Subcutaneous preadipocyte (primary cell): ENCODE data around the gene TUBGCP4. TPM values are rescaled to one million over a fixed set of nuclear protein-coding genes. Genes with fewer than 3 reads are reported as not detected.

Experiments
- total RNA-seq: library from RNA; depleted of rRNA; stranded (reverse); fragments of >200 nt; gene quantifications from 2 replicates; pipeline ENCODE4 v1.2.3, GENCODE V29; 2012

TUBGCP4 gene
- total RNA-seq = 9.6 and 17.6 TPM in 2 replicates

DNA sequence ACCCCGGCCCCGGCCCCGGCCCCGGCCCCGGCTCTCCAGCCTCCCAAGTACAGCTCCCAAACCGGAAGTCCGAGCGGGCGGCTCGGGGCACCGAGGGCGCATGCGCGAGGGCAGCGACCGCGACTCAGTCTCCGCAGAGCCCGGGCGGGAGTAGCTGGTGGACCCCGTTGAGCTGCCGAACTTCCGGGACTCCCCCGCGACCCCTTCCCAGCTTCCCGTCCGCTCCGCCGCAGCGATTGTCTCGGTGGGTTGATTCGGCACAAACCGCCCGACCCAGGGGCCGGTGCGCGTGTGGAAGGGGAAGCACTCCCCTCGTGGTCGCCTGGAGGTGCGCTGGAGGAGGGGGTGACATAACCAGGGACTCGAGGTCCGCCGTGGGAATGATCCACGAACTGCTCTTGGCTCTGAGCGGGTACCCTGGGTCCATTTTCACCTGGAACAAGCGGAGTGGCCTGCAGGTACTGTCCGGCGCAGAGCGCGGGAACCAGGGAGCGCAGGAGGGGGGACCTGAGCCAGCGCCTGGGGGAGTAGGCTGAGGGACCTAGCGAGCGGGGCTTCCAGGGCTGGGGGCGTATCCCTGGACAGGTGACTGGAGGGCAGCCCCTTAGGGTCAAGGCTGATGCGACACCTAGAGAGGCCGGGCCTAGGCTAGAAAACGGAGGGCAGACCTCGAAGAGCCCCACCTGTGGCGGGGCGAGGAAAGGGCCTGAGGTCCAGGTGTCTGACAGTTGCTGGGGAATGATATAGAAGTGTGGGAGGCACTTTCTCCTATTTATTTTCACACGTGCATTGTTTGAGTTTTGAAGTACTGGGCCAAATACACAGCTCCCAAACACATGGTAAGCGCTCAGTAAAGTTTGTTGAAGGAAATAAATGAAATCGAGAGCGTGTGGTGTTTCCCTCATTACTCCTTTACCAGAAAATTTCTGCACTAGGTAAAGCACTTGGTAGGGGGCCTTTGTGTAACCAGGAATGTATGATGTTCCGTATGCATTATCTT is at the start of gene TUBGCP4, which contains the start of gene ZSCAN29:
Gene TUBGCP4, plus strand, starts transcription at position 127 of the 1,000 bp plus-strand sequence. Its CDS starts 254 bp downstream, at position 381.
Gene ZSCAN29, minus strand, starts transcription at position 69 of the 1,000 bp plus-strand sequence. CDS start 1,130 bp downstream, outside the sequence.

GRCh38 chr15:43329960-43330779 is 40.7 kb upstream of the TUBGCP4 start, which contains the start of gene LCMT2:
TSS of gene LCMT2 (minus strand) at chr15:43330573. CDS start at chr15:43330489, 84 bp downstream.

Other genes with a start within 250 kb of the TUBGCP4 start
- 11.0 and 17.6 TPM in 2 replicates for gene TMEM62, start 237.5 kb upstream of the TUBGCP4 start, total RNA-seq
- gene CCNDBP1, start 185.7 kb upstream of the TUBGCP4 start, total RNA-seq = 60.0 and 61.0 TPM in 2 replicates
- gene EPB42, start 150.1 kb upstream of the TUBGCP4 start, total RNA-seq = not detected in 2 replicates
- not detected in 2 replicates for gene TGM5, start 104.2 kb upstream of the TUBGCP4 start, total RNA-seq
- not detected in 2 replicates for gene TGM7, start 68.8 kb upstream of the TUBGCP4 start, total RNA-seq
- gene LCMT2, start 40.5 kb upstream of the TUBGCP4 start, total RNA-seq = 5.9 and 10.2 TPM in 2 replicates
- 15.1 and 25.6 TPM in 2 replicates for gene ZSCAN29, start 58 bp upstream of the TUBGCP4 start, total RNA-seq
- gene TP53BP1, start 122.1 kb downstream of the TUBGCP4 start, total RNA-seq = 43.4 and 61.0 TPM in 2 replicates
- gene MAP1A, start 146.5 kb downstream of the TUBGCP4 start, total RNA-seq = 45.4 and 72.8 TPM in 2 replicates
- gene PPIP5K1, start 219.1 kb downstream of the TUBGCP4 start, total RNA-seq = 12.5 and 24.8 TPM in 2 replicates
- not detected in 2 replicates for gene CKMT1B, start 222.9 kb downstream of the TUBGCP4 start, total RNA-seq
- gene STRC, start 247.7 kb downstream of the TUBGCP4 start, total RNA-seq = 0.73 TPM in 1 of 2 replicates, not detected in the other